HepG2 (cell line): ENCODE data around the gene GGA2. TPM values are rescaled to one million over a fixed set of nuclear protein-coding genes. Genes with fewer than 3 reads are reported as not detected.

Source experiments
- BORCS8-MEF2B ChIP-seq: sonication (generic); formaldehyde crosslinking; IDR thresholded peaks from 2 replicates; pipeline ENCODE4 v1.8.0; 2022; ENCODE audit warnings: mild to moderate bottlenecking, missing genetic modification reagents
- CCDC6 ChIP-seq: sonication (generic); formaldehyde crosslinking; IDR thresholded peaks from 2 replicates; pipeline ENCODE4 v1.8.1; 2022; ENCODE audit warnings: mild to moderate bottlenecking, missing genetic modification reagents, moderate library complexity
- CEBPB ChIP-seq: IDR thresholded peaks from 2 replicates; pipeline ENCODE4 v1.6.1; 2011; ENCODE audit warnings: low read depth, low read length, improper control_type of control experiment, borderline replicate concordance
- HOXA7 ChIP-seq: sonication (generic); formaldehyde crosslinking; IDR thresholded peaks from 2 replicates; pipeline ENCODE4 v1.8.1; 2022; ENCODE audit warnings: mild to moderate bottlenecking, missing genetic modification reagents, moderate library complexity
- KLF15 ChIP-seq: sonication (generic); formaldehyde crosslinking; IDR thresholded peaks from 2 replicates; pipeline ENCODE4 v1.8.1; 2023; ENCODE audit warnings: borderline replicate concordance, mild to moderate bottlenecking, inconsistent platforms, missing genetic modification reagents, mixed read lengths
- MTA1 ChIP-seq: sonication (generic); formaldehyde crosslinking; IDR thresholded peaks from 2 replicates; pipeline ENCODE4 v1.4.0; 2020; ENCODE audit warnings: missing genetic modification reagents, mild to moderate bottlenecking, borderline replicate concordance
- NBN ChIP-seq: fragments of 450-650 bp; conservative IDR thresholded peaks from 2 replicates; pipeline ENCODE4 v1.6.1; 2017
- NCOA2 ChIP-seq: sonication (generic); formaldehyde crosslinking; IDR thresholded peaks from 2 replicates; pipeline ENCODE4 v1.8.0; 2022; ENCODE audit warnings: inconsistent platforms
- NFE2L2 ChIP-seq: fragments of 150-350 bp; IDR thresholded peaks from 2 replicates; pipeline ENCODE4 v1.6.1; 2014; ENCODE audit warnings: low read length
- NR0B2 ChIP-seq: sonication (generic); formaldehyde crosslinking; IDR thresholded peaks from 2 replicates; pipeline ENCODE4 v1.4.0; 2020; ENCODE audit warnings: mild to moderate bottlenecking, missing genetic modification reagents
- POLR2AphosphoS5 ChIP-seq: IDR thresholded peaks from 2 replicates; pipeline ENCODE4 v1.6.1; 2012; ENCODE audit warnings: low read depth, low read length
- ZBTB10 ChIP-seq: sonication (generic); formaldehyde crosslinking; IDR thresholded peaks from 2 replicates; pipeline ENCODE4 v1.4.0; 2020; ENCODE audit warnings: missing genetic modification reagents, borderline replicate concordance
- ZNF530 ChIP-seq: sonication (generic); formaldehyde crosslinking; IDR thresholded peaks from 2 replicates; pipeline ENCODE4 v1.5.0; 2020; ENCODE audit warnings: low read depth, mild to moderate bottlenecking, missing genetic modification reagents
- ZNF552 ChIP-seq: sonication (generic); formaldehyde crosslinking; IDR thresholded peaks from 2 replicates; pipeline ENCODE4 v1.9.0; 2022; ENCODE audit warnings: missing genetic modification reagents, mild to moderate bottlenecking, borderline replicate concordance
- ZNF629 ChIP-seq: sonication (generic); formaldehyde crosslinking; conservative IDR thresholded peaks from 2 replicates; pipeline ENCODE4 v1.5.0; 2020; ENCODE audit warnings: missing genetic modification reagents
- ZNF691 ChIP-seq: sonication (generic); formaldehyde crosslinking; IDR thresholded peaks from 2 replicates; pipeline ENCODE4 v1.4.0; 2020; ENCODE audit warnings: missing genetic modification reagents, low read depth, mild to moderate bottlenecking, borderline replicate concordance
- ZNF746 ChIP-seq: sonication (generic); formaldehyde crosslinking; IDR thresholded peaks from 2 replicates; pipeline ENCODE4 v1.8.0; 2022; ENCODE audit warnings: mild to moderate bottlenecking, missing genetic modification reagents
- ZNF782 ChIP-seq: sonication (generic); formaldehyde crosslinking; IDR thresholded peaks from 2 replicates; pipeline ENCODE4 v1.4.0; 2020; ENCODE audit warnings: missing genetic modification reagents, mild to moderate bottlenecking, borderline replicate concordance
- ZSCAN30 ChIP-seq: sonication (generic); formaldehyde crosslinking; IDR thresholded peaks from 2 replicates; pipeline ENCODE4 v1.5.0; 2020; ENCODE audit warnings: mild to moderate bottlenecking, missing genetic modification reagents
- polyA plus RNA-seq, 8 experiments: library from polyadenylated mRNA; depleted of rRNA in 3 of 8; stranded (reverse) in 7 of 8; unstranded in 1 of 8; fragments of >200 nt; fragmentation: Illumina TruSeq in 4 of 8; extraction: Trizol in 4 of 8; gene quantifications; 2 replicates each; pipeline versions ENCODE4 v1.2.1 to v1.2.3, GENCODE V29; 2011 to 2016; ENCODE audit warnings: low read depth in 4 of 8, missing spikeins in 1 of 8, mixed read lengths in 1 of 8; ENCODE audit not compliant: insufficient read depth in 1 of 8
- total RNA-seq, 5 experiments: library from RNA; depleted of rRNA; stranded (reverse); fragments of >200 nt; fragmentation: Illumina TruSeq; extraction: Trizol; gene quantifications; 2 replicates each; pipeline ENCODE4 v1.2.3, GENCODE V29; 2016; ENCODE audit warnings: low read depth in 1 of 5
- TF ChIP-seq, protein P1 (sequence below): sonication (generic); formaldehyde crosslinking; IDR thresholded peaks from 2 replicates; pipeline ENCODE4 v1.8.1; 2023; ENCODE audit warnings: missing genetic modification reagents, mild to moderate bottlenecking, borderline replicate concordance

Gene GGA2
- total and polyA plus RNA-seq, 2 of the 13 experiments (the other 11 are each of a cell fraction or from before 2014, with no cell fraction given): 51.5 to 69.8 TPM

GRCh38 chr16:23510164-23510914 lies at the start of gene GGA2 (continued):
- TF ChIP-seq ZNF691 (CRISPR knock-in tag) (peak; percentile 80; the same call in 1 of the 2 replicates), NR0B2 (CRISPR knock-in tag) (peak; percentile 95), ZNF782 (peak; percentile 84; the same call in 1 of the 2 replicates), ZNF530 (0 out of 2 replicates have a peak, but pooled peaks have one; percentile 52), BORCS8-MEF2B (peak; percentile 92), NFE2L2 (no peak), POLR2AphosphoS5 (peak; percentile 96), ZNF629 (CRISPR knock-in tag) (peak; percentile 68), MTA1 (peak; percentile 47; the same call in 1 of the 2 replicates), ZBTB10 (CRISPR knock-in tag) (peak; percentile 89; the same call in 1 of the 2 replicates), CEBPB (no peak), CCDC6 (CRISPR knock-in tag) (peak; percentile 91), ZNF746 (CRISPR knock-in tag) (peak; percentile 56; the same call in 1 of the 2 replicates), KLF15 (peak; percentile 86; the same call in 1 of the 2 replicates), ZSCAN30 (no peak; the same call in 1 of the 2 replicates), NCOA2 (CRISPR knock-in tag) (peak; percentile 63; the same call in 1 of the 2 replicates), ZNF552 (CRISPR knock-in tag) (no peak), NBN (no peak), HOXA7 (CRISPR knock-in tag) (no peak)
- TF ChIP-seq, protein P1, sequence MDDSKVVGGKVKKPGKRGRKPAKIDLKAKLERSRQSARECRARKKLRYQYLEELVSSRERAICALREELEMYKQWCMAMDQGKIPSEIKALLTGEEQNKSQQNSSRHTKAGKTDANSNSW (CRISPR knock-in tag): peak; percentile 94; the same call in 1 of the 2 replicates
